SU-DHL-6 (cell line): Measurements from ENCODE around the gene CSNK1D.

Source experiments
- EZH2phosphoT487 ChIP-seq: fragments of 200-600 bp; sonication (generic), shearing (Covaris generic); conservative IDR thresholded peaks from 2 replicates; pipeline ENCODE4 v1.6.1; 2018; ENCODE audit warnings: mild to moderate bottlenecking, antibody characterized with exemption, low read length, moderate library complexity, mixed read lengths
- TF ChIP-seq, protein P1 (sequence below): fragments of 200-600 bp; sonication (generic); IDR thresholded peaks from one replicate; pipeline ENCODE4 v1.5.1; 2017; ENCODE audit warnings: antibody characterized with exemption, mild to moderate bottlenecking, low read length, moderate library complexity; ENCODE audit not compliant: insufficient read depth, poor library complexity, severe bottlenecking

- TF ChIP-seq, protein P1, sequence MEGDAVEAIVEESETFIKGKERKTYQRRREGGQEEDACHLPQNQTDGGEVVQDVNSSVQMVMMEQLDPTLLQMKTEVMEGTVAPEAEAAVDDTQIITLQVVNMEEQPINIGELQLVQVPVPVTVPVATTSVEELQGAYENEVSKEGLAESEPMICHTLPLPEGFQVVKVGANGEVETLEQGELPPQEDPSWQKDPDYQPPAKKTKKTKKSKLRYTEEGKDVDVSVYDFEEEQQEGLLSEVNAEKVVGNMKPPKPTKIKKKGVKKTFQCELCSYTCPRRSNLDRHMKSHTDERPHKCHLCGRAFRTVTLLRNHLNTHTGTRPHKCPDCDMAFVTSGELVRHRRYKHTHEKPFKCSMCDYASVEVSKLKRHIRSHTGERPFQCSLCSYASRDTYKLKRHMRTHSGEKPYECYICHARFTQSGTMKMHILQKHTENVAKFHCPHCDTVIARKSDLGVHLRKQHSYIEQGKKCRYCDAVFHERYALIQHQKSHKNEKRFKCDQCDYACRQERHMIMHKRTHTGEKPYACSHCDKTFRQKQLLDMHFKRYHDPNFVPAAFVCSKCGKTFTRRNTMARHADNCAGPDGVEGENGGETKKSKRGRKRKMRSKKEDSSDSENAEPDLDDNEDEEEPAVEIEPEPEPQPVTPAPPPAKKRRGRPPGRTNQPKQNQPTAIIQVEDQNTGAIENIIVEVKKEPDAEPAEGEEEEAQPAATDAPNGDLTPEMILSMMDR: no peak
- no peak for TF ChIP-seq EZH2phosphoT487
Observed at GRCh38 chr17:82232322-82232820, 41.1 kb downstream of the CSNK1D start.
